Naive thymus-derived CD4-positive, alpha-beta T cell (primary cell): ENCODE measurements around the gene MRPS27. TPM values are rescaled to one million over a fixed set of nuclear protein-coding genes. Genes with fewer than 3 reads are reported as not detected.

Experiments
- ATAC-seq: fragments of 150-1000 bp; cut with Tn5 transposase; 2 replicates; pipeline ENCODE4 v1.10.0; 2021; ENCODE audit warnings: mild to moderate bottlenecking, moderate library complexity
- CTCF ChIA-PET: fragments of 350-600 bp; sonication (Branson Sonifier 250); formaldehyde crosslinking; loops from one replicate; lab custom pipeline; 2021; ENCODE audit warnings: antibody characterized with exemption; lab: Charles Lee
- POLR2A ChIA-PET: fragments of 350-600 bp; sonication (Branson Sonifier 250); formaldehyde crosslinking; loops from one replicate; lab custom pipeline; 2021; ENCODE audit warnings: antibody characterized with exemption, inconsistent platforms; lab: Charles Lee
- DNase-seq, 9 donors: peaks; one replicate each; pipeline versions ENCODE4 v3.0.0 to v3.0.0-alpha.2; 2020 to 2022; ENCODE audit warnings: mixed read lengths in 1 of 9
- H3K27ac ChIP-seq: one replicate; pipeline ENCODE4 v1.7.0; 2013; ENCODE audit warnings: mild to moderate bottlenecking, low read depth, low read length, moderate library complexity
- H3K27me3 ChIP-seq, 2 donors: one replicate each; pipeline ENCODE4 v1.7.0; 2013; ENCODE audit warnings: low read length in 2 of 2, mild to moderate bottlenecking in 2 of 2, moderate library complexity in 2 of 2; ENCODE audit not compliant: control insufficient read depth in 2 of 2, insufficient read depth in 2 of 2
- H3K36me3 ChIP-seq, 3 experiments: 1 replicate in 2 of 3; 2 replicates in 1 of 3; pipeline ENCODE4 v1.7.0; 2013; ENCODE audit warnings: low read length in 3 of 3, mild to moderate bottlenecking in 3 of 3, moderate library complexity in 1 of 3; ENCODE audit not compliant: insufficient read depth in 3 of 3, control insufficient read depth in 2 of 3
- H3K4me1 ChIP-seq, 2 donors: one replicate each; pipeline ENCODE4 v1.7.0; 2013; ENCODE audit warnings: low read length in 2 of 2, mild to moderate bottlenecking in 2 of 2, moderate library complexity in 1 of 2; ENCODE audit not compliant: control insufficient read depth in 2 of 2, insufficient read depth in 2 of 2
- H3K4me3 ChIP-seq: 2 replicates; pipeline ENCODE4 v1.7.0; 2013; ENCODE audit warnings: mild to moderate bottlenecking, low read length
- H3K9me3 ChIP-seq, 3 experiments: 1 replicate in 2 of 3; 2 replicates in 1 of 3; pipeline ENCODE4 v1.7.0; 2013; ENCODE audit warnings: low read length in 3 of 3; ENCODE audit not compliant: control insufficient read depth in 2 of 3
- H3K27ac Mint-ChIP-seq, 9 donors: one replicate each; pipeline ENCODE4 v1.8.0; 2020 to 2022; ENCODE audit warnings: mixed read lengths in 9 of 9, mild to moderate bottlenecking in 8 of 9, moderate library complexity in 5 of 9, inconsistent platforms in 2 of 9
- H3K27me3 Mint-ChIP-seq, 5 donors: one replicate each; pipeline ENCODE4 v1.8.0; 2021 to 2022; ENCODE audit warnings: mixed read lengths in 5 of 5, mild to moderate bottlenecking in 1 of 5
- H3K36me3 Mint-ChIP-seq, 5 donors: one replicate each; pipeline ENCODE4 v1.8.0; 2020 to 2022; ENCODE audit warnings: mixed read lengths in 5 of 5, mild to moderate bottlenecking in 3 of 5, inconsistent platforms in 1 of 5
- H3K4me1 Mint-ChIP-seq, 7 donors: one replicate each; pipeline ENCODE4 v1.8.0; 2020 to 2022; ENCODE audit warnings: mixed read lengths in 7 of 7, mild to moderate bottlenecking in 3 of 7, inconsistent platforms in 1 of 7
- H3K4me3 Mint-ChIP-seq, 10 donors: one replicate each; pipeline ENCODE4 v1.8.0; 2020 to 2022; ENCODE audit warnings: mild to moderate bottlenecking in 10 of 10, mixed read lengths in 10 of 10, moderate library complexity in 6 of 10, inconsistent platforms in 2 of 10
- H3K9me3 Mint-ChIP-seq, 11 donors: one replicate each; pipeline ENCODE4 v1.8.0; 2020 to 2022; ENCODE audit warnings: mixed read lengths in 11 of 11, mild to moderate bottlenecking in 4 of 11, inconsistent platforms in 1 of 11, moderate library complexity in 1 of 11
- intact Hi-C, 2 donors: fragments of 100-400 bp; cut with micrococcal nuclease; formaldehyde crosslinking; loops; one replicate each; pipeline ENCODE4 v1.15.1; 2023
- polyA plus RNA-seq, 2 donors: library from polyadenylated mRNA; unstranded; fragments of 300-500 nt; fragmentation: Illumina TruSeq; gene quantifications; one replicate each; pipeline ENCODE4 v1.2.3, GENCODE V29; 2021
- total RNA-seq, 6 experiments: library from RNA in 5 of 6; stranded (reverse) in 5 of 6; gene quantifications; 1 replicate in 5 of 6; 2 replicates in 1 of 6; pipeline ENCODE4 v1.2.3 and lab custom pipeline; 2021 to 2026

MRPS27 gene
- total and polyA plus RNA-seq, 7 experiments from 2014 or later = 35.2 to 54.0 (median 39.5) TPM

GRCh38 chr5:72267685-72268084 lies 52.4 kb downstream of the MRPS27 start:
- POLR2A ChIA-PET = no interaction called here
- H3K36me3 ChIP-seq = no peaks in the 10 kb centered on the region
- H3K27me3 ChIP-seq = no peaks in the 10 kb centered on the region
- H3K27ac Mint-ChIP-seq = no peak overlapping the region
- no peak overlapping the region for H3K4me3 Mint-ChIP-seq
- CTCF ChIA-PET = interaction anchor here (0.7 kb wide), 2 partner anchors 149 to 280 kb away, joined by 3 to 8 read pairs; no protein-coding TSS in a partner anchor
- H3K27ac ChIP-seq = no peak overlapping the region
- no peaks in the 10 kb centered on the region for H3K9me3 ChIP-seq
- H3K4me1 Mint-ChIP-seq = peaks cover 3 to 22% (median 14%) of the 10 kb centered on the region in 7 donors
- no peaks in the 10 kb centered on the region for H3K27me3 Mint-ChIP-seq
- intact Hi-C loops = loop anchor here in 1 of 2 donors (2.0 kb wide), 1 partner anchor 41 kb away; no protein-coding TSS in a partner anchor
- DNase-seq = no peak
- no peak overlapping the region for H3K4me3 ChIP-seq
- no peaks in the 10 kb centered on the region for H3K4me1 ChIP-seq
- no peak for ATAC-seq
- H3K36me3 Mint-ChIP-seq = peaks cover 0 to 31% (median 15%) of the 10 kb centered on the region in 5 donors
- H3K9me3 Mint-ChIP-seq = no peaks in the 10 kb centered on the region

- Histone ChIP-seq H3K36me3 (no peaks in the 10 kb centered on the region), H3K4me1 (no peaks in the 10 kb centered on the region), H3K27ac (no peak overlapping the region), H3K4me3 (no peak overlapping the region), H3K9me3 (no peaks in the 10 kb centered on the region), H3K27me3 (no peaks in the 10 kb centered on the region)
- ATAC-seq (no peak), DNase-seq (no peak)
- CTCF ChIA-PET = no interaction called here
- H3K36me3 Mint-ChIP-seq = peaks cover 0 to 31% (median 21%) of the 10 kb centered on the region in 5 donors
- POLR2A ChIA-PET = no interaction called here
- intact Hi-C loops = no loop called here
- no peaks in the 10 kb centered on the region for H3K27me3 Mint-ChIP-seq
- H3K9me3 Mint-ChIP-seq = no peaks in the 10 kb centered on the region
- H3K4me1 Mint-ChIP-seq = peaks cover 3 to 27% (median 14%) of the 10 kb centered on the region in 7 donors
- no peak overlapping the region for H3K27ac Mint-ChIP-seq
- H3K4me3 Mint-ChIP-seq = no peak overlapping the region
Observed at GRCh38 chr5:72266862-72267261, 53.2 kb downstream of the MRPS27 start.

GRCh38 chr5:72265032-72265877 lies 54.8 kb downstream of the MRPS27 start:
- ChIA-PET CTCF (no interaction called here), POLR2A (no interaction called here)
- Histone ChIP-seq H3K4me3 (no peak overlapping the region), H3K27me3 (no peaks in the 10 kb centered on the region), H3K36me3 (no peaks in the 10 kb centered on the region), H3K4me1 (no peaks in the 10 kb centered on the region), H3K27ac (no peak overlapping the region), H3K9me3 (no peaks in the 10 kb centered on the region)
- Mint-ChIP-seq H3K27ac (no peak overlapping the region), H3K27me3 (no peaks in the 10 kb centered on the region), H3K4me3 (no peak overlapping the region), H3K36me3 (peaks cover 0 to 35% (median 20%) of the 10 kb centered on the region in 5 donors), H3K4me1 (peaks cover 3 to 21% (median 11%) of the 10 kb centered on the region in 7 donors), H3K9me3 (no peaks in the 10 kb centered on the region)
- ATAC-seq (no peak), DNase-seq (no peak)
- intact Hi-C loops = no loop called here

- ChIA-PET CTCF (no interaction called here), POLR2A (no interaction called here)
- ATAC-seq = no peak
- no peaks in the 10 kb centered on the region for H3K9me3 ChIP-seq
- Mint-ChIP-seq H3K4me3 (no peak overlapping the region), H3K27ac (no peak overlapping the region), H3K4me1 (peaks cover 4 to 30% (median 12%) of the 10 kb centered on the region in 7 donors), H3K27me3 (no peaks in the 10 kb centered on the region), H3K9me3 (no peaks in the 10 kb centered on the region), H3K36me3 (peaks cover 4 to 41% (median 13%) of the 10 kb centered on the region in 5 donors)
- H3K27me3 ChIP-seq = no peaks in the 10 kb centered on the region
- H3K27ac ChIP-seq = no peak overlapping the region
- H3K36me3 ChIP-seq = peaks cover 0 to 3% (median 0%) of the 10 kb centered on the region in 3 experiments
- DNase-seq = no peak
- intact Hi-C loops = no loop called here
- no peaks in the 10 kb centered on the region for H3K4me1 ChIP-seq
- H3K4me3 ChIP-seq = no peak overlapping the region
Observed at GRCh38 chr5:72256536-72256935, 63.5 kb downstream of the MRPS27 start.

GRCh38 chr5:72255670-72256069 lies 64.4 kb downstream of the MRPS27 start:
- H3K4me1 Mint-ChIP-seq = peaks cover 4 to 30% (median 12%) of the 10 kb centered on the region in 7 donors
- H3K36me3 Mint-ChIP-seq = peaks cover 4 to 44% (median 11%) of the 10 kb centered on the region in 5 donors
- DNase-seq = no peak
- POLR2A ChIA-PET = no interaction called here
- ATAC-seq = no peak
- intact Hi-C loops = no loop called here
- no peak overlapping the region for H3K4me3 Mint-ChIP-seq
- Histone ChIP-seq H3K4me1 (no peaks in the 10 kb centered on the region), H3K27ac (no peak overlapping the region), H3K36me3 (peaks cover 0 to 3% (median 0%) of the 10 kb centered on the region in 3 experiments), H3K27me3 (no peaks in the 10 kb centered on the region), H3K9me3 (no peaks in the 10 kb centered on the region), H3K4me3 (no peak overlapping the region)
- H3K9me3 Mint-ChIP-seq = no peaks in the 10 kb centered on the region
- H3K27me3 Mint-ChIP-seq = no peaks in the 10 kb centered on the region
- H3K27ac Mint-ChIP-seq = no peak overlapping the region
- CTCF ChIA-PET = interaction anchor here (0.6 kb wide), 1 partner anchor 608 kb away, joined by 6 read pairs; no protein-coding TSS in a partner anchor

- Histone ChIP-seq H3K27me3 (no peaks in the 10 kb centered on the region), H3K36me3 (peaks cover 0 to 3% (median 0%) of the 10 kb centered on the region in 3 experiments), H3K4me1 (no peaks in the 10 kb centered on the region), H3K27ac (no peak overlapping the region), H3K4me3 (no peak overlapping the region), H3K9me3 (no peaks in the 10 kb centered on the region)
- ATAC-seq (no peak), DNase-seq (no peak)
- Mint-ChIP-seq H3K4me1 (peaks cover 4 to 30% (median 12%) of the 10 kb centered on the region in 7 donors), H3K9me3 (no peaks in the 10 kb centered on the region), H3K36me3 (peaks cover 4 to 45% (median 11%) of the 10 kb centered on the region in 5 donors), H3K4me3 (no peak overlapping the region), H3K27ac (no peak overlapping the region), H3K27me3 (no peaks in the 10 kb centered on the region)
- intact Hi-C loops = no loop called here
- CTCF ChIA-PET = no interaction called here
- POLR2A ChIA-PET = no interaction called here
Observed at GRCh38 chr5:72255237-72255636, 64.8 kb downstream of the MRPS27 start.
